Stomach (tissue), 9 donors: ENCODE measurements around the gene BDNF. TPM values are rescaled to one million over a fixed set of nuclear protein-coding genes. Genes with fewer than 3 reads are reported as not detected.

Experiments used
- DNase-seq, 2 donors: peaks; one replicate each; pipeline versions ENCODE4 v3.0.0 to v3.0.0-alpha.2; 2013 to 2019
- H3K27ac ChIP-seq, 5 donors: fragments of 200-600 bp in 4 of 5; sonication (generic) in 4 of 5; one replicate each; pipeline ENCODE4 v1.5.1; 2013 to 2019; ENCODE audit warnings: mild to moderate bottlenecking in 1 of 5, moderate library complexity in 1 of 5
- H3K27me3 ChIP-seq, 3 donors: fragments of 200-600 bp; sonication (generic); one replicate each; pipeline ENCODE4 v1.5.1; 2017 to 2019; ENCODE audit warnings: mixed run types in 1 of 3
- H3K36me3 ChIP-seq, 4 donors: fragments of 200-600 bp; sonication (generic); 1 replicate in 3 of 4; 2 replicates in 1 of 4; pipeline ENCODE4 v1.5.1; 2016 to 2019
- H3K4me1 ChIP-seq, 4 donors: fragments of 200-600 bp; sonication (generic); one replicate each; pipeline ENCODE4 v1.5.1; 2016 to 2019
- H3K4me3 ChIP-seq, 4 donors: fragments of 200-600 bp; sonication (generic) in 3 of 4; one replicate each; pipeline ENCODE4 v1.5.1; 2016 to 2019; ENCODE audit warnings: mild to moderate bottlenecking in 1 of 4
- H3K9me3 ChIP-seq, 4 donors: fragments of 200-600 bp; sonication (generic); one replicate each; pipeline ENCODE4 v1.5.1; 2016 to 2019
- EP300 ChIP-seq: sonication (generic); formaldehyde crosslinking; IDR thresholded peaks from one replicate; pipeline ENCODE4 v1.6.1; 2017; ENCODE audit warnings: antibody characterized with exemption
- POLR2A ChIP-seq, 4 donors: fragments of 450-650 bp; IDR thresholded peaks; one replicate each; pipeline ENCODE4 v1.6.1; 2016; ENCODE audit warnings: antibody characterized with exemption in 4 of 4, control low read depth in 2 of 4, mild to moderate bottlenecking in 1 of 4, moderate library complexity in 1 of 4
- POLR2AphosphoS5 ChIP-seq, 3 donors: sonication (generic); formaldehyde crosslinking; IDR thresholded peaks; one replicate each; pipeline ENCODE4 v1.6.1; 2016; ENCODE audit warnings: antibody characterized with exemption in 3 of 3
- WGBS, 5 donors: extraction: QIAGEN DNeasy Blood & Tissue Kit in 3 of 5; methylation state at CpG; one replicate each; pipeline versions ENCODE4 v1.1.5 to v1.1.7; 2013 to 2018; 5-methylcytosine and 5-hydroxymethylcytosine counted together
- intact Hi-C: fragments of 100-400 bp; cut with DNase I; formaldehyde crosslinking; loops from one replicate; pipeline ENCODE4 v1.15.1; 2023; ENCODE audit warnings: low total_unique reads
- polyA plus RNA-seq, 3 donors: library from polyadenylated mRNA; stranded (reverse); fragments of 200-250 nt; gene quantifications; one replicate each; pipeline ENCODE4 v1.2.3, GENCODE V29; 2013
- total RNA-seq, 5 donors: library from RNA; depleted of rRNA; stranded (reverse); fragments of >200 nt; gene quantifications; one replicate each; pipeline versions ENCODE4 v1.1.0 to v1.2.3, GENCODE V29; 2014 to 2016
- TF ChIP-seq, protein P1 (sequence below), 7 experiments: fragments of 450-650 bp in 4 of 7; fragments of 200-600 bp in 3 of 7; sonication (generic) in 3 of 7; IDR thresholded peaks; one replicate each; pipeline ENCODE4 v1.5.1; 2016 to 2019; ENCODE audit warnings: antibody characterized with exemption in 7 of 7, control low read depth in 2 of 7, mild to moderate bottlenecking in 1 of 7
- donor health status: healthy with polysubstance abuse.
- donor health status: Bipolar disorder and iron deficiency.
- donor health status: healthy.

The BDNF gene
- total and polyA plus RNA-seq, 8 donors: under 0.01 to 1.7 (median 0.81) TPM; not detected in 1

DNA sequence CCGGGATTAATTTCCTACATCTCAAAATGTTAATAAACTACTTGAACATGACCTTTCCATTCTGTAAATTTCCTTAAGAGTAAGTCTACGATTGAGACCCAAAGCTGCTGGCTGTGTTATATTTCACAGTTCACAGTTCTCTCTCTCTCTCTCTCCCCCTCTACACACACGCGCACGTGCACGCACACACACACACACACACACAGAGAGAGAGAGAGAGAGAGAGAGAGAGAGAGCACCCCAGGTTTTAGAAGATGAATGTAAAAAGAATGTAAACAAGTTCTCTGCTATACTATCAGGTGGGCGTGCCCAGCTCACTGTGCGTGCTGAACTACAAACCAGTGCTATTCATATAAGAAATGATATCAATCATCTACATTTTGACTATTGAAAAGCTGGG lies 3.3 kb downstream of the BDNF start:
- no peaks in the 10 kb centered on the region for H3K36me3 ChIP-seq
- no peak for DNase-seq
- H3K9me3 ChIP-seq: no peaks in the 10 kb centered on the region
- H3K4me3 ChIP-seq: no peak overlapping the region
- intact Hi-C loops: loop anchor here (10.0 kb wide), 2 partner anchors 838 to 1638 kb away; no protein-coding TSS in a partner anchor
- H3K27ac ChIP-seq: no peak overlapping the region
- WGBS, 5 donors: 24 to 33% (median 31%) methylated on average over 8 of the region's 8 CpGs
- peaks cover 0 to 69% (median 37%) of the 10 kb centered on the region in 3 donors for H3K27me3 ChIP-seq
- peaks cover 21 to 36% (median 34%) of the 10 kb centered on the region in 4 donors for H3K4me1 ChIP-seq
- TF ChIP-seq, protein P1, sequence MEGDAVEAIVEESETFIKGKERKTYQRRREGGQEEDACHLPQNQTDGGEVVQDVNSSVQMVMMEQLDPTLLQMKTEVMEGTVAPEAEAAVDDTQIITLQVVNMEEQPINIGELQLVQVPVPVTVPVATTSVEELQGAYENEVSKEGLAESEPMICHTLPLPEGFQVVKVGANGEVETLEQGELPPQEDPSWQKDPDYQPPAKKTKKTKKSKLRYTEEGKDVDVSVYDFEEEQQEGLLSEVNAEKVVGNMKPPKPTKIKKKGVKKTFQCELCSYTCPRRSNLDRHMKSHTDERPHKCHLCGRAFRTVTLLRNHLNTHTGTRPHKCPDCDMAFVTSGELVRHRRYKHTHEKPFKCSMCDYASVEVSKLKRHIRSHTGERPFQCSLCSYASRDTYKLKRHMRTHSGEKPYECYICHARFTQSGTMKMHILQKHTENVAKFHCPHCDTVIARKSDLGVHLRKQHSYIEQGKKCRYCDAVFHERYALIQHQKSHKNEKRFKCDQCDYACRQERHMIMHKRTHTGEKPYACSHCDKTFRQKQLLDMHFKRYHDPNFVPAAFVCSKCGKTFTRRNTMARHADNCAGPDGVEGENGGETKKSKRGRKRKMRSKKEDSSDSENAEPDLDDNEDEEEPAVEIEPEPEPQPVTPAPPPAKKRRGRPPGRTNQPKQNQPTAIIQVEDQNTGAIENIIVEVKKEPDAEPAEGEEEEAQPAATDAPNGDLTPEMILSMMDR (IDR thresholded peaks at IDR 0.05): no peak
- TF ChIP-seq EP300: no peak
- TF ChIP-seq POLR2AphosphoS5 (IDR thresholded peaks at IDR 0.05): no peak
- TF ChIP-seq POLR2A (IDR thresholded peaks at IDR 0.05): no peak

DNA sequence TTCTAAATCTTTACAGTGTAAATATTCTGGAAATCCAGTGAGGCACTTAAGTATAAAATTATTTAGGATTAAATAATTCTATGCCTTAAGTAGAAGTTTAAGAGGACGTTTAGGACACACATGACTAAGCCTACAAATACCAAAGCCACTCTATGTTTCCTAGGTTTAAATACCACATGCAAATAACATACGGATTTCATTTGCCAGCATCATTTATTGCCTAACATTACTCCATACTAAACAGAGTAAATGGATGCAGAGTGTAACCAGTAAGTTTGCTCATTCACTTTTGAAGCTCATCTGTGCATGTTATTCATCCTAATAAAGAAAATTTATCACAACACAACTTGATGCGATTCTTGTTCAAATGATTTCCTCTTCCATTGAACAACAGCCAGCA lies 4.1 kb downstream of the BDNF start:
- peaks cover 0 to 61% (median 28%) of the 10 kb centered on the region in 3 donors for H3K27me3 ChIP-seq

DNA sequence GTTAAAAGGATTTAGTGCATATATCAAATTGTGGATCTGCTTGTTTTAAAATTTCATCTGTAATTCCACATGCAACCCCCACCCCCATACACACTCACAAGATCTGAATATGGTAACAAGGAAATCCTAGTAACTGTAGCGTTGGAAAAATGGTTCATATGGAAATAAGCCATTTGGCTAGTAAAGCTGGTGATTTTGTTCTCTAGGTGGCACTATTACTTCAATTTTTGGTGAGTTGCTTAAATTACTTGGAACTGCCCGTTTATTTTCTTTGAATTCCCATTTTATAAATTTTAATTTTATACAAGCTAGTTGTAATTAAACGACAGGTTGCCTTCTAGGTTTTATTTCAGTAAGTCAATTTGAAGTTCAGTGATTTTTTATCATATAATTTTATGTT lies 5.3 kb downstream of the BDNF start:
- H3K4me3 ChIP-seq: no peak overlapping the region
- H3K9me3 ChIP-seq: no peaks in the 10 kb centered on the region
- WGBS, 5 donors: 12 to 16% (median 15%) methylated on average over 3 of the region's 3 CpGs
- H3K36me3 ChIP-seq: no peaks in the 10 kb centered on the region
- no peak overlapping the region for H3K27ac ChIP-seq
- no peak for TF ChIP-seq EP300
- peaks cover 0 to 50% (median 17%) of the 10 kb centered on the region in 3 donors for H3K27me3 ChIP-seq
- DNase-seq: peak in 1 of 2 donors; percentile 35
- intact Hi-C loops: loop anchor here (10.0 kb wide), 2 partner anchors 840 to 1640 kb away; no protein-coding TSS in a partner anchor
- H3K4me1 ChIP-seq: peaks cover 15 to 17% (median 15%) of the 10 kb centered on the region in 4 donors

More for the DNA sequence above, 4.1 kb downstream of the BDNF start:
- intact Hi-C loops: loop anchor here (10.0 kb wide), 2 partner anchors 839 to 1639 kb away; no protein-coding TSS in a partner anchor
- TF ChIP-seq POLR2A (IDR thresholded peaks at IDR 0.05): no peak
- TF ChIP-seq EP300: no peak
- H3K9me3 ChIP-seq: no peaks in the 10 kb centered on the region
- H3K36me3 ChIP-seq: no peaks in the 10 kb centered on the region
- H3K4me3 ChIP-seq: no peak overlapping the region
- DNase-seq: no peak
- H3K27ac ChIP-seq: no peak overlapping the region
- WGBS, 5 donors: 57 to 70% (median 64%) methylated on average over 3 of the region's 3 CpGs
- peaks cover 17 to 28% (median 25%) of the 10 kb centered on the region in 4 donors for H3K4me1 ChIP-seq

DNA sequence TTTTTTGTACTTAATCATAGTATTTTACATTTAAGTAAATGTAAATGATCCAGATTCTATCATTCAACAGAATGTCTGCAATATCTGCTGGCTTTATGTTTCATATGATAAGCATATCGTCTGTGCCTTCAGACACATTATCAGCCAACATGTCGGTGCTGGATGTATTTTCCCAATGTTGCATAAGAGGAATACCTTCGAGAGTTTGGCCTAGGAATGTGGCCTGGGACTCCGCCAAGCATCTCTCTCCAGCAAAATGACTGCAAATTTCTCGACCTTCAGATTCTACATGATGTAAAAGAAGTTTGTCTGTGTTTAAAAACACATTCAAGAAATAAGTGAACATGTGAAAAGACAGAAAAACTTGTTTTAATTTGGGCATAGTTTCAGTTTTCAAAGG lies 6.9 kb downstream of the BDNF start:
- no peaks in the 10 kb centered on the region for H3K36me3 ChIP-seq
- peaks cover 0 to 34% (median 3%) of the 10 kb centered on the region in 3 donors for H3K27me3 ChIP-seq
- no peak for DNase-seq
- H3K27ac ChIP-seq: no peak overlapping the region
- H3K4me3 ChIP-seq: no peak overlapping the region
- H3K9me3 ChIP-seq: no peaks in the 10 kb centered on the region
- H3K4me1 ChIP-seq: peaks cover 0 to 1% (median under 1%) of the 10 kb centered on the region in 4 donors
- intact Hi-C loops: loop anchor here (10.0 kb wide), 2 partner anchors 841 to 1641 kb away; no protein-coding TSS in a partner anchor
- TF ChIP-seq POLR2A (IDR thresholded peaks at IDR 0.05) (no peak), EP300 (no peak), POLR2AphosphoS5 (IDR thresholded peaks at IDR 0.05) (no peak)
- TF ChIP-seq, protein P1 (IDR thresholded peaks at IDR 0.05): no peak
- WGBS, 5 donors: 51 to 69% (median 61%) methylated on average over 5 of the region's 5 CpGs

DNA sequence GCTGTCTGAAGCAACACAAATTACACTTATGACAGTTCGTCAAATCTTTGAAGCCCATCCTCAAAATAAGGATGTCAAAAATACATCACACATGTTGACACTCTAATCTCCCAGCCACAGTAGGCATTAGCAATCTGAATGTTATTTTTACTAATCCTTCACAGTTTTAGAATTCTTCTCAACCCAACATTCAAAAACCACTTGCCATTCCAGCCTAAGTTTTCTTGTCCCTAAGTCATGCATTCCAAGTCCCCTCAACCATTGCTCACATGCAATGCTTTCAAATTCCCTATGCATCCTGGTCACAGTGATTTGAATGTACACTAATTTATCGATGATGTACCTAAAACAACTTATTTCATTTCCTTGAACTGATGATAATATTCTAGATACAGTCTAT lies 7.5 kb downstream of the BDNF start:
- 91 to 97% (median 95%) methylated on average over 2 of the region's 2 CpGs for WGBS, 5 donors
- H3K27me3 ChIP-seq: peaks cover 0 to 28% (median 0%) of the 10 kb centered on the region in 3 donors
- no peak for DNase-seq
- TF ChIP-seq EP300 (no peak), POLR2AphosphoS5 (IDR thresholded peaks at IDR 0.05) (no peak), POLR2A (IDR thresholded peaks at IDR 0.05) (no peak)
- TF ChIP-seq, protein P1 (IDR thresholded peaks at IDR 0.05): no peak
- H3K27ac ChIP-seq: no peak overlapping the region
- intact Hi-C loops: loop anchor here (10.0 kb wide), 2 partner anchors 842 to 1642 kb away; no protein-coding TSS in a partner anchor
- H3K4me3 ChIP-seq: no peak overlapping the region
- H3K9me3 ChIP-seq: no peaks in the 10 kb centered on the region
- no peaks in the 10 kb centered on the region for H3K36me3 ChIP-seq
- H3K4me1 ChIP-seq: no peaks in the 10 kb centered on the region
